ENCODE measurements around the gene RILPL2.

GRCh38 chr12:123389560-123390351, 46.7 kb downstream of the RILPL2 start:
- TF ChIP-seq CTCF (IDR thresholded peaks at IDR 0.05) (peak in 4 of 12 donors; percentile 8 to 28 (median 18)), POLR2A (IDR thresholded peaks at IDR 0.05) (peak in 1 of 2 donors; percentile 23)
